Measurements from ENCODE around the gene ZFP69. TPM values are rescaled to one million over a fixed set of nuclear protein-coding genes. Genes with fewer than 3 reads are reported as not detected.
A peak's percentile ranks its signal among the peaks of the same experiment; 100 is the strongest.

Gene ZFP69
- total and polyA plus RNA-seq, 3 experiments from 2014 or later, result 2.8 to 5.4 (median 2.9) TPM

DNA sequence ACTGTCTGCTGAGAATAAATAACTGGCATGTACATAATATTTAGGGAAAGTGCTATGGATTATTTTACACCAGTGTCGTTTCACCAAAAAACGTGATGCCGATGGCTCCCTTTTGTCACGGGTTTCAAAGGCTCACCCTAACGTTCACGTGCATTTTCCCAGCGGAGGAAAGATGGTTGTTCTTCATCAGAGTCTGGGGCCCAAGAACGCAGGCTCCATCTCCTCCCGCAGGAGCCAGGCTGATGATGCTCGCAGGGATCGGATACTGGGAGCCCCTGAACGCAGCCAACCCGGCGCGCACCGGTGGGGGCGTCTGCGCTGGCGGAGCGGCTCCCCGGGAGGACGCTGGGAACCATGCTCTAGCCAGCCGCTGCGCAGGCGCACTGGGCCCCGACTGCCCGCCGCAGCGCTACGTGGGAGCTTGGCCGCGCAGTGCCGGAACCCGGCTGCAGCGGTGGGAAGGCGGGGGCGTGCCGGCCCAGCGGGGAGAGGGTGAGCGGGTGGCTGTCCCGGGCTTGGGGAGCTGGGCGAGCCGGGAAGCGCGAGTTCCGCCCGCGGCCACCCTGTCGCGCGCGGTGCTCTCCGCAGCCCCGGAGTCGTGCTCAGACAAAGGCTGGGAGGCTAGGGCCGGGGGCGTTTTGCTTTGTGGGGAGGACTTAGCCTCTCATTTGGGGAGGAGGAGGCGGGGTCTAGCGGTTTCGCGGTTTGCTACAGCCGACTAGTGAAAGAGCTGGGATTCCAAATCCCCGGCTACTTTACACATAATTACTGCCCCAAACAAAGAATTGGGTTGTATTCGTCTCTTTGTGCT, 27.2 kb upstream of the ZFP69 start, which contains the start of gene ZFP69B:
Gene ZFP69B (plus strand): TSS at position 793 of the 811 bp plus-strand sequence. CDS start 486 bp downstream, outside the sequence.
- Mint-ChIP-seq H3K4me1 (peaks cover 22 to 29% (median 29%) of the 10 kb centered on the region in 3 donors), H3K27me3 (no peaks in the 10 kb centered on the region), H3K27ac (peak within 1 kb of the TSS; percentile 85 to 97 (median 94)), H3K4me3 (peak within 1 kb of the TSS; percentile 83 to 95 (median 89)), H3K36me3 (peaks cover 14 to 39% (median 32%) of the 10 kb centered on the region in 3 donors), H3K9me3 (peaks cover 18 to 40% (median 33%) of the 10 kb centered on the region in 5 donors)
- H3K4me3 ChIP-seq (ENCODE audit: low read length), result peak within 1 kb of the TSS; percentile 80
- DNase-seq, result peak; percentile 82 to 87 (median 85)
- CTCF ChIA-PET, result interaction anchor here (1.2 to 1.9 kb wide), 4 partner anchors 12 to 371 kb away, joined by 3 to 5 read pairs (median 3); no protein-coding TSS in a partner anchor
- peaks cover 4% of the 10 kb centered on the region for H3K9me3 ChIP-seq (ENCODE audit: low read length)
- H3K27me3 ChIP-seq (ENCODE audit: insufficient read depth, low read length, poor library complexity, severe bottlenecking), result no peaks in the 10 kb centered on the region
- no peaks in the 10 kb centered on the region for H3K36me3 ChIP-seq (ENCODE audit: insufficient read depth, low read length)
- peaks cover 20% of the 10 kb centered on the region for H3K4me1 ChIP-seq (ENCODE audit: insufficient read depth, low read length)
- H3K27ac ChIP-seq (ENCODE audit: low read depth, low read length), result peak within 1 kb of the TSS; percentile 68
- POLR2A ChIA-PET, result interaction anchor here (0.8 to 1.2 kb wide), 4 partner anchors 27 to 83 kb away, joined by 3 read pairs; partner anchors contain the start of genes EXO5, ZFP69 and ZNF684

DNA sequence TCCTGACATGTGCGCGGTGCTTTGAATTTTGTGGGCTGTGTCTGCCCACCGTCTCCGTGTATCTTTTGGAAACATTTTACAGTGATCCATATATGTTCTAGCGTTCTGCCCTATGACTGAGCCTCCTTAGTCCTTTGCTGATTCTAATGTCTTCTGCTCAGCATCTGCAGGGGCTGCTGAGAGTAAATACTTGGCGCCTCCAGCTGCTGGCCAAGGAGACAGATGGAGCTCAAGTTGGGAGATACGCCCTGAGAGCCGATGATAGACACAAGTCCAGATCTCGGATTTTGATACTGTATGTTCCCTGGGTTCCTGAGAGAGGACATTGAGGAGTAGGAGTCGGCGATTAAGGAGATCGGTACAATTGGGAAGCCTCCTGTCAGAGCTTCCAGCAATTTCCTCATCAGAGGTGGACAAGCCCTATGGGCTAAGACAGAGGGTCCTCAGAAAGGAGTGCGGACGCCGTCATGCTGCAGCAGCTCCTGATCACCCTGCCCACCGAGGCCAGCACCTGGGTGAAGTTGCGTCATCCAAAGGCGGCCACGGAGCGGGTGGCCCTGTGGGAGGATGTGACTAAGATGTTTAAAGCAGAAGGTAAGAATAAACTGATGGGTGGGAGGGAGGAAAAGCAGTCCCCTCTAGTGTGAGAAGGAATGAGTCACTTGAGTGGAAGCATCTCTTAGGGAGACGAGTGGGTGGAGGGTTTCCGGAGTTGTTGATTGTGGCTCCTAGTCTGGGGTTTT, 26.4 kb upstream of the ZFP69 start:
- no peaks in the 10 kb centered on the region for H3K27me3 ChIP-seq (ENCODE audit: insufficient read depth, low read length, poor library complexity, severe bottlenecking)
- H3K27ac ChIP-seq (ENCODE audit: low read depth, low read length), result peak overlapping the region; percentile 68
- H3K36me3 ChIP-seq (ENCODE audit: insufficient read depth, low read length), result no peaks in the 10 kb centered on the region
- ChIA-PET POLR2A (interaction anchor here (0.6 to 1.2 kb wide), 6 partner anchors 26 to 241 kb away, joined by 3 to 4 read pairs (median 3); partner anchors contain the start of genes EXO5, NFYC, ZFP69 and ZNF684), CTCF (interaction anchor here (1.2 to 1.9 kb wide), 4 partner anchors 13 to 372 kb away, joined by 3 to 5 read pairs (median 3); no protein-coding TSS in a partner anchor)
- Mint-ChIP-seq H3K9me3 (peaks cover 21 to 45% (median 37%) of the 10 kb centered on the region in 5 donors), H3K4me1 (peaks cover 23 to 29% (median 29%) of the 10 kb centered on the region in 3 donors), H3K27me3 (no peaks in the 10 kb centered on the region), H3K27ac (peak overlapping the region; percentile 85 to 97 (median 94)), H3K36me3 (peaks cover 20 to 41% (median 39%) of the 10 kb centered on the region in 3 donors), H3K4me3 (peak overlapping the region; percentile 83 to 95 (median 89))
- DNase-seq, result peak; percentile 60 to 87 (median 67)
- H3K4me3 ChIP-seq (ENCODE audit: low read length), result peak overlapping the region; percentile 80
- peaks cover 4% of the 10 kb centered on the region for H3K9me3 ChIP-seq (ENCODE audit: low read length)
- peaks cover 20% of the 10 kb centered on the region for H3K4me1 ChIP-seq (ENCODE audit: insufficient read depth, low read length)

DNA sequence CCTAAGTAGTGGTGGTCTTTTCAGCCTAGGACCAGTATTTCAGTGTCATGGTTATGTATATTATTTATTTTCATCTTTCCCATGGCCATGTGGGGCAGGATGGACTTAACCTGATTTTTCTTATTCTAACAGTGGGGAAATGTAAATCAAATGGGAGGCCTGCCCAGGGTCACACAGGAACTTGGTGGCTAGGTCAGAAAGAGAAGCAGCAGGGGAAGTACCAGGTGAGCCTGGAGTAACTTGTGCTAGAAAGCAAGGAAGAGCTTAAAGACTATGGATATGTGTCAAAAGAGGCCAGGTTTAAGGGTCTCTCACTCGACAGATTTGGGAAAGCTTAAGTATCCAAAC, 25.9 kb upstream of the ZFP69 start:
- no peak overlapping the region for H3K27ac ChIP-seq (ENCODE audit: low read depth, low read length)
- no peaks in the 10 kb centered on the region for H3K27me3 ChIP-seq (ENCODE audit: insufficient read depth, low read length, poor library complexity, severe bottlenecking)
- H3K4me3 Mint-ChIP-seq, result peak overlapping the region; percentile 83 to 95 (median 89)
- peaks cover 22 to 43% (median 41%) of the 10 kb centered on the region in 3 donors for H3K36me3 Mint-ChIP-seq
- H3K27me3 Mint-ChIP-seq, result no peaks in the 10 kb centered on the region
- H3K4me1 ChIP-seq (ENCODE audit: insufficient read depth, low read length), result peaks cover 20% of the 10 kb centered on the region
- peak overlapping the region; percentile 85 to 97 (median 94) for H3K27ac Mint-ChIP-seq
- H3K9me3 Mint-ChIP-seq, result peaks cover 25 to 47% (median 42%) of the 10 kb centered on the region in 5 donors
- H3K4me1 Mint-ChIP-seq, result peaks cover 23 to 29% (median 29%) of the 10 kb centered on the region in 3 donors
- ChIA-PET POLR2A (interaction anchor here (0.6 to 1.0 kb wide), 2 partner anchors 66 to 240 kb away, joined by 3 to 4 read pairs; partner anchors contain the start of gene NFYC), CTCF (interaction anchor here (1.9 kb wide), 1 partner anchor 12 kb away, joined by 5 read pairs; no protein-coding TSS in a partner anchor)
- H3K36me3 ChIP-seq (ENCODE audit: insufficient read depth, low read length), result no peaks in the 10 kb centered on the region
- no peak overlapping the region for H3K4me3 ChIP-seq (ENCODE audit: low read length)
- no peak for DNase-seq
- H3K9me3 ChIP-seq (ENCODE audit: low read length), result peaks cover 5% of the 10 kb centered on the region

DNA sequence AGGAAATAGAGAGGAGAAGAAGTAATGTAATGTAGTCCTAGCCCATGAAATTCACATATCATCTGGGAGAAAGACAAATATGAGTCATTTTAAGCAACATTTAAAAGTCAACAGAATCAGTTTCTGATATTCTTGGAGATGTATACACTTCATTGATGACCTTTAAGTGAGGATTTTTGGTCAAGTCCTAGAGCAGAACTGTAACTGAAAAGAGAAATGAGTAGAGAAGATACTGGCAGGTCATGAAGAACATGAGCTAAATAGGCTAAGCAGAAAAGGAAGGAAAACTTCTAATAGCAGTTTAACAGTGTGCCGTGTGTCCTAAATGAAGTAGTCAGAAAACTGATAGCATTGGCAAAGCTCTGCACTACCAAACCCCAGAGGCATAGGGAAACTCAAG, 22.2 kb upstream of the ZFP69 start:
- POLR2A ChIA-PET, result no interaction called here
- Mint-ChIP-seq H3K4me3 (peak overlapping the region in 1 of 7 donors; percentile 8), H3K36me3 (peaks cover 53 to 74% (median 73%) of the 10 kb centered on the region in 3 donors), H3K27me3 (no peaks in the 10 kb centered on the region), H3K4me1 (peaks cover 17 to 20% (median 20%) of the 10 kb centered on the region in 3 donors), H3K27ac (no peak overlapping the region), H3K9me3 (peaks cover 54 to 84% (median 78%) of the 10 kb centered on the region in 5 donors)
- no peak for DNase-seq
- peaks cover 31% of the 10 kb centered on the region for H3K9me3 ChIP-seq (ENCODE audit: low read length)
- peaks cover 13% of the 10 kb centered on the region for H3K4me1 ChIP-seq (ENCODE audit: insufficient read depth, low read length)
- no peaks in the 10 kb centered on the region for H3K36me3 ChIP-seq (ENCODE audit: insufficient read depth, low read length)
- no peak overlapping the region for H3K27ac ChIP-seq (ENCODE audit: low read depth, low read length)
- H3K4me3 ChIP-seq (ENCODE audit: low read length), result no peak overlapping the region
- CTCF ChIA-PET, result no interaction called here
- no peaks in the 10 kb centered on the region for H3K27me3 ChIP-seq (ENCODE audit: insufficient read depth, low read length, poor library complexity, severe bottlenecking)

DNA sequence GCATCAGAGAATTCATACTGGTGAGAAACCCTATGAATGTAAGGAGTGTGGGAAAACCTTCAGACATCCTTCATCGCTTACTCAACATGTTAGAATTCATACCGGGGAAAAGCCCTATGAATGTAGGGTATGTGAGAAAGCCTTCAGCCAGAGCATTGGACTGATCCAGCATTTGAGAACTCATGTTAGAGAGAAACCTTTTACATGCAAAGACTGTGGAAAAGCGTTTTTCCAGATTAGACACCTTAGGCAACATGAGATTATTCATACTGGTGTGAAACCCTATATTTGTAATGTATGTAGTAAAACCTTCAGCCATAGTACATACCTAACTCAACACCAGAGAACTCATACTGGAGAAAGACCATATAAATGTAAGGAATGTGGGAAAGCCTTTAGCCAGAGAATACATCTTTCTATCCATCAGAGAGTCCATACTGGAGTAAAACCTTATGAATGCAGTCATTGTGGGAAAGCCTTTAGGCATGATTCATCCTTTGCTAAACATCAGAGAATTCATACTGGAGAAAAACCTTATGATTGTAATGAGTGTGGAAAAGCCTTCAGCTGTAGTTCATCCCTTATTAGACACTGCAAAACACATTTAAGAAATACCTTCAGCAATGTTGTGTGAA, 14.0 kb upstream of the ZFP69 start:
- Histone ChIP-seq H3K27ac (ENCODE audit: low read depth, low read length) (no peak overlapping the region), H3K9me3 (ENCODE audit: low read length) (peaks cover 73% of the 10 kb centered on the region), H3K4me1 (ENCODE audit: insufficient read depth, low read length) (no peaks in the 10 kb centered on the region), H3K27me3 (ENCODE audit: insufficient read depth, low read length, poor library complexity, severe bottlenecking) (no peaks in the 10 kb centered on the region), H3K4me3 (ENCODE audit: low read length) (no peak overlapping the region), H3K36me3 (ENCODE audit: insufficient read depth, low read length) (peaks cover 5% of the 10 kb centered on the region)
- H3K9me3 Mint-ChIP-seq, result peaks cover 46 to 98% (median 89%) of the 10 kb centered on the region in 5 donors
- no peaks in the 10 kb centered on the region for H3K27me3 Mint-ChIP-seq
- DNase-seq, result no peak
- peaks cover 37 to 74% (median 58%) of the 10 kb centered on the region in 3 donors for H3K36me3 Mint-ChIP-seq
- POLR2A ChIA-PET, result no interaction called here
- H3K27ac Mint-ChIP-seq, result peak overlapping the region in 1 of 8 donors; percentile 32
- no peaks in the 10 kb centered on the region for H3K4me1 Mint-ChIP-seq
- no peak overlapping the region for H3K4me3 Mint-ChIP-seq
- CTCF ChIA-PET, result interaction anchor here (2.2 kb wide), 1 partner anchor 13 kb away, joined by 5 read pairs; the partner anchor contains the start of gene ZFP69B

DNA sequence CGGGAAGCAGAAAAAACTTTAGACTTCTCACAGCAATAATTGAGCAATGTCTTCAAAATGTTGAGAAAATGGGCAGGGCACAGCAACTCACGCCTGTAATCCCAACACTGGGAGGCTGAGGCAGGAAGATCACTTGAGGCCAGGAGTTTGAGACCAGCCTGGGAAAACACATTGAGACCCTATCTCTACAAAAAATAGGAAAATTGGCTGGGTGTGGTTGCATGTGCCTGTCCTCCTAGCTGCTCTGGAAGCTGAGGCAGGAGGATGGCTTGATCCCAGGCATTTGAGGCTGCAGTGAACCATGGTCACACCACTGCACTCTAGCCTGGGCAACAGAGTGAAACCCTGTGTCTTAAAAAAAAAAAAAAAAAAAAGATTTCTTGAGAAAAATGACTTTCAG, 7.8 kb upstream of the ZFP69 start:
- no peak overlapping the region for H3K27ac ChIP-seq (ENCODE audit: low read depth, low read length)
- ChIA-PET POLR2A (no interaction called here), CTCF (no interaction called here)
- H3K27me3 ChIP-seq (ENCODE audit: insufficient read depth, low read length, poor library complexity, severe bottlenecking), result no peaks in the 10 kb centered on the region
- no peaks in the 10 kb centered on the region for H3K36me3 ChIP-seq (ENCODE audit: insufficient read depth, low read length)
- Mint-ChIP-seq H3K4me3 (no peak overlapping the region), H3K27me3 (no peaks in the 10 kb centered on the region), H3K9me3 (peaks cover 58 to 97% (median 90%) of the 10 kb centered on the region in 5 donors), H3K36me3 (peaks cover 12 to 67% (median 20%) of the 10 kb centered on the region in 3 donors), H3K27ac (no peak overlapping the region), H3K4me1 (no peaks in the 10 kb centered on the region)
- H3K9me3 ChIP-seq (ENCODE audit: low read length), result peaks cover 48% of the 10 kb centered on the region
- DNase-seq, result no peak
- no peak overlapping the region for H3K4me3 ChIP-seq (ENCODE audit: low read length)
- H3K4me1 ChIP-seq (ENCODE audit: insufficient read depth, low read length), result no peaks in the 10 kb centered on the region

DNA sequence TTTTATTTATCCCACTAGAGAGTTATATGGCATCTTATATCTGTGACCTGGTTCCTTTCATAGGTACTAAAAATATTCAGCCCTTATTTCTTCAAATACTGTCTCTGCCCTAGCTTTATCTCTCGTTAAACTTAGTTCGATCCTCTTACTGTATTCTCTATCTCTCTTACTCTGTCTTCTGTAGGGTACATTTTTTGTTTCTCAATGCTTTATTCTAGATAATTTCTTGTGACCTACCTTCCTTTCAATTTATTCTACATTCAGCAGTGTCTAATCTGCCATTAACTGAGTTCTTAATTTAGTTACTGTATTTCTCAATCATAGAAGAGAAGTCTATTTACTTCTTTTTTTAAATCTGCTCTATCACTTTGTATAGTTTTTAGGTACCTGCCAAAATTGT, 1.8 kb upstream of the ZFP69 start:
- ChIA-PET CTCF (no interaction called here), POLR2A (interaction anchor here (0.6 kb wide), 1 partner anchor 234 kb away, joined by 3 read pairs; no protein-coding TSS in a partner anchor)
- Histone ChIP-seq H3K4me1 (ENCODE audit: insufficient read depth, low read length) (peaks cover 10% of the 10 kb centered on the region), H3K4me3 (ENCODE audit: low read length) (no peak overlapping the region), H3K36me3 (ENCODE audit: insufficient read depth, low read length) (no peaks in the 10 kb centered on the region), H3K27ac (ENCODE audit: low read depth, low read length) (no peak overlapping the region), H3K27me3 (ENCODE audit: insufficient read depth, low read length, poor library complexity, severe bottlenecking) (no peaks in the 10 kb centered on the region), H3K9me3 (ENCODE audit: low read length) (no peaks in the 10 kb centered on the region)
- no peak overlapping the region for H3K4me3 Mint-ChIP-seq
- H3K27ac Mint-ChIP-seq, result no peak overlapping the region
- H3K9me3 Mint-ChIP-seq, result peaks cover 30 to 62% (median 60%) of the 10 kb centered on the region in 5 donors
- no peak for DNase-seq
- peaks cover 0 to 1% of the 10 kb centered on the region in 2 donors for H3K27me3 Mint-ChIP-seq
- peaks cover 24 to 30% (median 28%) of the 10 kb centered on the region in 3 donors for H3K4me1 Mint-ChIP-seq
- peaks cover 0 to 40% (median 5%) of the 10 kb centered on the region in 3 donors for H3K36me3 Mint-ChIP-seq

All from CD8-positive, alpha-beta memory T cell (primary cell).